Daoy (cell line): ENCODE data around the gene USP17L29. TPM values are rescaled to one million over a fixed set of nuclear protein-coding genes. Genes with fewer than 3 reads are reported as not detected.
"Not testable (repeated sequence)": the region's sequence is repeated elsewhere in the genome, so short reads cannot be mapped to it uniquely, and the experiment has no call there.

ENCODE experiments used
- DNase-seq: peaks from one replicate; pipeline ENCODE4 v3.0.0-alpha.2; 2015; ENCODE audit warnings: low read depth
- total RNA-seq: library from RNA; depleted of rRNA; stranded (reverse); fragments of >200 nt; shearing (Covaris generic); gene quantifications from 2 replicates; pipeline ENCODE4 v1.2.3, GENCODE V29; 2014; rRNA removed

The USP17L29 gene, protein sequence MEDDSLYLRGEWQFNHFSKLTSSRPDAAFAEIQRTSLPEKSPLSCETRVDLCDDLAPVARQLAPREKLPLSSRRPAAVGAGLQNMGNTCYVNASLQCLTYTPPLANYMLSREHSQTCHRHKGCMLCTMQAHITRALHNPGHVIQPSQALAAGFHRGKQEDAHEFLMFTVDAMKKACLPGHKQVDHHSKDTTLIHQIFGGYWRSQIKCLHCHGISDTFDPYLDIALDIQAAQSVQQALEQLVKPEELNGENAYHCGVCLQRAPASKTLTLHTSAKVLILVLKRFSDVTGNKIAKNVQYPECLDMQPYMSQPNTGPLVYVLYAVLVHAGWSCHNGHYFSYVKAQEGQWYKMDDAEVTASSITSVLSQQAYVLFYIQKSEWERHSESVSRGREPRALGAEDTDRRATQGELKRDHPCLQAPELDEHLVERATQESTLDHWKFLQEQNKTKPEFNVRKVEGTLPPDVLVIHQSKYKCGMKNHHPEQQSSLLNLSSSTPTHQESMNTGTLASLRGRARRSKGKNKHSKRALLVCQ
- not detected in 2 replicates for total RNA-seq

DNA sequence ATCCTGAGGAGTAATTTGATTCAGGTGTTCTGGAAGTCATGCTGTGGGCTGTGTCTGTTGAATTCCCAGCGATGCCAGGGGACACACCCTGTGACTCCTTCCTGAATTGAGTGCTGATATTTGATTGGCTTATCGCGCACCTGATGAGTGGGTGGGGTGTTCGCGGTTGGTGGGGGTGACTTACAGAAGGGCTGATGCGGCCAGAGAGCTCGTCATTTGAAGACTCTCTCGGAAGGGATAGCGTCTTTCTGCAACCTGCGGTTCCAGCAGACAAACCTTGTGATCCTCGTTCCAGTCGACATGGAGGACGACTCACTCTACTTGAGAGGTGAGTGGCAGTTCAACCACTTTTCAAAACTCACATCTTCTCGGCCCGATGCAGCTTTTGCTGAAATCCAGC, at the start of gene USP17L29:
USP17L29 (plus strand) TSS at position 301 of the 400 bp plus-strand sequence; CDS start at position 301, 0 bp downstream.
- not testable (repeated sequence) for DNase-seq

DNA sequence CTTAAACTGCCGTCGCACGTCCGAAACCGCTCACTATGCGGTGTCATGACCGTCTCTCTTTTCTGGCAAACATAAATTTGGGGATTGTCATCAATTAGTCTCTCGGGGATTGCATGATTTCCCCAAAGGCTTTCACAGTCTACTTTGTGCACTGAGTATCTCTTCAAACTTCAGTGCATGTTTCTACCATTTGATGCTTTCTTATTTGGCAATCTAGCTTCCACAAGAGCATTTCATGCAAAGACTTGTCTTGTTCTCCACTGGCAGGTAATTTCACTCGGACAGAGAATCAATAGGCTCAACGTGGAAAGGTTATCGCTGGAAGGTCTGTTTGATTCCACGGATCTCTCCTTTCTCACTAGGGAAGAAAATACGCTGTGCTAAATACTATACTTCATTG, 29.2 kb upstream of the USP17L29 start:
- DNase-seq: not testable (repeated sequence)

- DNase-seq: not testable (repeated sequence)
Observed at GRCh38 chr4:9324865-9325264, 28.6 kb upstream of the USP17L29 start, which contains the start of gene USP17L24. Gene USP17L24, plus strand, starts transcription at chr4:9325165. Its CDS starts 0 bp downstream, at chr4:9325165.

DNA sequence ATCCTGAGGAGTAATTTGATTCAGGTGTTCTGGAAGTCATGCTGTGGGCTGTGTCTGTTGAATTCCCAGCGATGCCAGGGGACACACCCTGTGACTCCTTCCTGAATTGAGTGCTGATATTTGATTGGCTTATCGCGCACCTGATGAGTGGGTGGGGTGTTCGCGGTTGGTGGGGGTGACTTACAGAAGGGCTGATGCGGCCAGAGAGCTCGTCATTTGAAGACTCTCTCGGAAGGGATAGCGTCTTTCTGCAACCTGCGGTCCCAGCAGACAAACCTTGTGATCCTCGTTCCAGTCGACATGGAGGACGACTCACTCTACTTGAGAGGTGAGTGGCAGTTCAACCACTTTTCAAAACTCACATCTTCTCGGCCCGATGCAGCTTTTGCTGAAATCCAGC, 23.8 kb upstream of the USP17L29 start, which contains the start of gene USP17L25:
USP17L25 (plus strand) TSS at position 301 of the 400 bp plus-strand sequence; CDS start at position 301, 0 bp downstream.
- DNase-seq: not testable (repeated sequence)

DNA sequence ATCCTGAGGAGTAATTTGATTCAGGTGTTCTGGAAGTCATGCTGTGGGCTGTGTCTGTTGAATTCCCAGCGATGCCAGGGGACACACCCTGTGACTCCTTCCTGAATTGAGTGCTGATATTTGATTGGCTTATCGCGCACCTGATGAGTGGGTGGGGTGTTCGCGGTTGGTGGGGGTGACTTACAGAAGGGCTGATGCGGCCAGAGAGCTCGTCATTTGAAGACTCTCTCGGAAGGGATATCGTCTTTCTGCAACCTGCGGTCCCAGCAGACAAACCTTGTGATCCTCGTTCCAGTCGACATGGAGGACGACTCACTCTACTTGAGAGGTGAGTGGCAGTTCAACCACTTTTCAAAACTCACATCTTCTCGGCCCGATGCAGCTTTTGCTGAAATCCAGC, 19.1 kb upstream of the USP17L29 start, which contains the start of gene USP17L26:
USP17L26 (plus strand) TSS at position 301 of the 400 bp plus-strand sequence; CDS start at position 301, 0 bp downstream.
- not testable (repeated sequence) for DNase-seq

DNA sequence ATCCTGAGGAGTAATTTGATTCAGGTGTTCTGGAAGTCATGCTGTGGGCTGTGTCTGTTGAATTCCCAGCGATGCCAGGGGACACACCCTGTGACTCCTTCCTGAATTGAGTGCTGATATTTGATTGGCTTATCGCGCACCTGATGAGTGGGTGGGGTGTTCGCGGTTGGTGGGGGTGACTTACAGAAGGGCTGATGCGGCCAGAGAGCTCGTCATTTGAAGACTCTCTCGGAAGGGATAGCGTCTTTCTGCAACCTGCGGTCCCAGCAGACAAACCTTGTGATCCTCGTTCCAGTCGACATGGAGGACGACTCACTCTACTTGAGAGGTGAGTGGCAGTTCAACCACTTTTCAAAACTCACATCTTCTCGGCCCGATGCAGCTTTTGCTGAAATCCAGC, 14.3 kb upstream of the USP17L29 start, which contains the start of gene USP17L5:
USP17L5 (plus strand) TSS at position 301 of the 400 bp plus-strand sequence; CDS start at position 301, 0 bp downstream.
- not testable (repeated sequence) for DNase-seq

DNA sequence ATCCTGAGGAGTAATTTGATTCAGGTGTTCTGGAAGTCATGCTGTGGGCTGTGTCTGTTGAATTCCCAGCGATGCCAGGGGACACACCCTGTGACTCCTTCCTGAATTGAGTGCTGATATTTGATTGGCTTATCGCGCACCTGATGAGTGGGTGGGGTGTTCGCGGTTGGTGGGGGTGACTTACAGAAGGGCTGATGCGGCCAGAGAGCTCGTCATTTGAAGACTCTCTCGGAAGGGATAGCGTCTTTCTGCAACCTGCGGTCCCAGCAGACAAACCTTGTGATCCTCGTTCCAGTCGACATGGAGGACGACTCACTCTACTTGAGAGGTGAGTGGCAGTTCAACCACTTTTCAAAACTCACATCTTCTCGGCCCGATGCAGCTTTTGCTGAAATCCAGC, 9.6 kb upstream of the USP17L29 start, which contains the start of gene USP17L27:
USP17L27 (plus strand) TSS at position 301 of the 400 bp plus-strand sequence; CDS start at position 301, 0 bp downstream.
- not testable (repeated sequence) for DNase-seq

DNA sequence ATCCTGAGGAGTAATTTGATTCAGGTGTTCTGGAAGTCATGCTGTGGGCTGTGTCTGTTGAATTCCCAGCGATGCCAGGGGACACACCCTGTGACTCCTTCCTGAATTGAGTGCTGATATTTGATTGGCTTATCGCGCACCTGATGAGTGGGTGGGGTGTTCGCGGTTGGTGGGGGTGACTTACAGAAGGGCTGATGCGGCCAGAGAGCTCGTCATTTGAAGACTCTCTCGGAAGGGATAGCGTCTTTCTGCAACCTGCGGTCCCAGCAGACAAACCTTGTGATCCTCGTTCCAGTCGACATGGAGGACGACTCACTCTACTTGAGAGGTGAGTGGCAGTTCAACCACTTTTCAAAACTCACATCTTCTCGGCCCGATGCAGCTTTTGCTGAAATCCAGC, 4.8 kb upstream of the USP17L29 start, which contains the start of gene USP17L28:
USP17L28 (plus strand) TSS at position 301 of the 400 bp plus-strand sequence; CDS start at position 301, 0 bp downstream.
- DNase-seq: not testable (repeated sequence)

- not testable (repeated sequence) for DNase-seq
Observed at GRCh38 chr4:9350866-9351265, 2.6 kb upstream of the USP17L29 start.

DNA sequence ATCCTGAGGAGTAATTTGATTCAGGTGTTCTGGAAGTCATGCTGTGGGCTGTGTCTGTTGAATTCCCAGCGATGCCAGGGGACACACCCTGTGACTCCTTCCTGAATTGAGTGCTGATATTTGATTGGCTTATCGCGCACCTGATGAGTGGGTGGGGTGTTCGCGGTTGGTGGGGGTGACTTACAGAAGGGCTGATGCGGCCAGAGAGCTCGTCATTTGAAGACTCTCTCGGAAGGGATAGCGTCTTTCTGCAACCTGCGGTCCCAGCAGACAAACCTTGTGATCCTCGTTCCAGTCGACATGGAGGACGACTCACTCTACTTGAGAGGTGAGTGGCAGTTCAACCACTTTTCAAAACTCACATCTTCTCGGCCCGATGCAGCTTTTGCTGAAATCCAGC, 9.4 kb downstream of the USP17L29 start, which contains the start of gene USP17L30:
USP17L30 (plus strand) TSS at position 301 of the 400 bp plus-strand sequence; CDS start at position 301, 0 bp downstream.
- not testable (repeated sequence) for DNase-seq

- DNase-seq: not testable (repeated sequence)
Observed at GRCh38 chr4:9379881-9380280, 26.4 kb downstream of the USP17L29 start.

DNA sequence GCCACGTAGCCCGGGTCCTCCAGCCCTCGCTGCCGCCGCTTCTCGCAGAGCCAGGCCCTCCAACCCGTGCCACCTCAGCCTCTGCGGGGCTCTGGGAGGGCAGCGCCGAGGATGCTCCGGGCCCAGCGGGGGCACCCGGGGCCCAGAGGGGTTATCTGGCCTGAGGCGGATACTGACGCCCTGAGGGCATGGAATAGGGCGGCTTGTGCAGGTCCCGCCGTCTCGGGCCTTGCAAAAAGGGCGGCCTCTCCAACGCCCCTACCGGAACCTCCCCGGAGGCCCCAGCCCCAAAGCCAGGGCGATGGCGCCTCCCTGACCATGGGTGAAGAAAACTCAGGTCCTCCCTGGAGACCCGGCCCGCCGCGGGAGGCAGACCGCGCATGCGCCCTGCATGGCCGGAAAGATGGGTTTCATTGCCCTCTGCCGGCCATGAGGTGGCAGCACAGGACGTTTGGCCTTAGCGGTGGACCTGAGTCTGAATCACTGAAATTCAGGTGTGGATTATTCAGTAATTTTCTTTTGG, 27.6 kb downstream of the USP17L29 start:
- DNase-seq: not testable (repeated sequence)

- no peak for DNase-seq
Observed at GRCh38 chr4:9384126-9384525, 30.7 kb downstream of the USP17L29 start.

GRCh38 chr4:9389001-9389400, 35.6 kb downstream of the USP17L29 start:
- DNase-seq: not testable (repeated sequence)

Other genes with a start within 250 kb of the USP17L29 start
- not detected in 2 replicates for gene FAM90A26, start 183.2 kb upstream of the USP17L29 start, total RNA-seq
- not detected in 2 replicates for gene USP17L10, start 143.0 kb upstream of the USP17L29 start, total RNA-seq
- not detected in 2 replicates for gene USP17L11, start 138.2 kb upstream of the USP17L29 start, total RNA-seq
- not detected in 2 replicates for gene USP17L12, start 133.5 kb upstream of the USP17L29 start, total RNA-seq
- not detected in 2 replicates for gene USP17L13, start 128.7 kb upstream of the USP17L29 start, total RNA-seq
- gene USP17L15, start 119.3 kb upstream of the USP17L29 start, total RNA-seq: 0.34 TPM in 1 of 2 replicates, not detected in the other
- not detected in 2 replicates for gene USP17L17, start 109.8 kb upstream of the USP17L29 start, total RNA-seq
- not detected in 2 replicates for gene USP17L18, start 105.0 kb upstream of the USP17L29 start, total RNA-seq
- gene USP17L19, start 100.3 kb upstream of the USP17L29 start, total RNA-seq: not detected in 2 replicates
- not detected in 2 replicates for gene USP17L20, start 95.5 kb upstream of the USP17L29 start, total RNA-seq
- gene USP17L21, start 90.8 kb upstream of the USP17L29 start, total RNA-seq: not detected in 2 replicates
- gene USP17L22, start 86.0 kb upstream of the USP17L29 start, total RNA-seq: not detected in 2 replicates
- not detected in 2 replicates for gene USP17L24, start 28.5 kb upstream of the USP17L29 start, total RNA-seq
- gene USP17L25, start 23.7 kb upstream of the USP17L29 start, total RNA-seq: not detected in 2 replicates
- not detected in 2 replicates for gene USP17L26, start 19.0 kb upstream of the USP17L29 start, total RNA-seq
- gene USP17L5, start 14.2 kb upstream of the USP17L29 start, total RNA-seq: not detected in 2 replicates
- not detected in 2 replicates for gene USP17L27, start 9.5 kb upstream of the USP17L29 start, total RNA-seq
- not detected in 2 replicates for gene USP17L28, start 4.7 kb upstream of the USP17L29 start, total RNA-seq
- not detected in 2 replicates for gene USP17L30, start 9.5 kb downstream of the USP17L29 start, total RNA-seq
- not detected in 2 replicates for gene DEFB131A, start 90.8 kb downstream of the USP17L29 start, total RNA-seq